ENCODE results near the gene HMGCL. TPM values are rescaled to one million over a fixed set of nuclear protein-coding genes. Genes with fewer than 3 reads are reported as not detected.
A peak's percentile ranks its signal among the peaks of the same experiment; 100 is the strongest.

HMGCL gene
- 10 to 100 TPM; 48.2 to 54.3 TPM for total RNA-seq
- 38.8 TPM for polyA plus RNA-seq (ENCODE audit: insufficient read depth, low read depth, low replicate concordance)
- long read RNA-seq, donor 1, transcript HMGCL-203 (9 exons, 1,600 nt) = major isoform, 32 of 32 reads
- long read RNA-seq, donor 1, partial matches to known transcripts = 0 of 32 reads
- long read RNA-seq, donor 1, other reads (novel, unspliced or antisense) = 0 of 32 reads
- long read RNA-seq, donor 2, transcript HMGCL-203 (9 exons, 1,600 nt) = major isoform, 17 of 18 reads
- long read RNA-seq, donor 2, partial matches to known transcripts = 0 of 18 reads
- long read RNA-seq, donor 2, other reads (novel, unspliced or antisense) = 0 of 18 reads

DNA sequence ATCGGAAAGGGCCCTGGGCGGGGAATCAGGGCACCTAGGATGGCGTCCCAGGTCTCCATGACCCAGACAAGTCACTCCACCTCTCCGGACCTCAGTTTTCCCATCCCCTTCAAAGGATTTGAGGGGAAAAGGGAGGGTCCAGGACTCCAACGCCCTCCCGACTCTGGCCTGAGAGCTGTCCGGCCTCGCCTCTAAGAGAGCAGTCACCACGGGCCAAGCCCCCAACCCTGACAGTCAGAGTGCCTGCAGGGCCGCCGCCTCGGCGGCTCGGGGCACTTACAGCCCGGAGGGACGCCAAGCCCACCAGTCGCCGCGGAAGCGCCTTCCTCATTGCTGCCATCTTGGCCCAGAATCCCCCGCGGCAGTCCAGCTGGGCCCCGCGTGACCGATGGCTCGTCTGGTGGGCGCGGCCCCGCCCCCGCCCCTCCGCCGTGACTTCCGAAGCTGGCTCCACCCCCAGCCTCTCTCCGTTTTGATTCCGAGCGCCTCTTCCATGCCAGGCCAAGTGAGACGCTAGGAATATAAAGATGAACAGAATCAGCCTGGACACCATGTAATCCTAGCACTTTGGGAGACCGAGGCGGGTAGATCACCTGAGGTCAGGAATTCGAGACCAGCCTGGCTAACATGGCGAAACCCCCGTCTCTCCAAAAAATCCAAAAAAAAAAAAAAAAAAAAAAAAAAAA lies at the start of gene HMGCL:
Gene HMGCL, minus strand, starts transcription at position 354 of the 686 bp plus-strand sequence. Its CDS starts 14 bp downstream, at position 340.
- Histone ChIP-seq H3K36me3 (ENCODE audit: low read depth, missing control alignments) (no peaks in the 10 kb centered on the region), H3K9me3 (no peaks in the 10 kb centered on the region), H3K27ac (peak within 1 kb of the TSS; percentile 75 to 93), H3K4me1 (peaks cover 6% of the 10 kb centered on the region), H3K4me3 (peak within 1 kb of the TSS; percentile 77 to 84), H3K27me3 (no peaks in the 10 kb centered on the region)
- peak; percentile 96 for DNase-seq
- WGBS, 2 donors = 0% methylated on average over 4 to 42 of the region's 42 CpGs
- intact Hi-C loops (cut with DNase I; ENCODE audit: low total_unique reads) = no loop called here
- TF ChIP-seq, protein P1, sequence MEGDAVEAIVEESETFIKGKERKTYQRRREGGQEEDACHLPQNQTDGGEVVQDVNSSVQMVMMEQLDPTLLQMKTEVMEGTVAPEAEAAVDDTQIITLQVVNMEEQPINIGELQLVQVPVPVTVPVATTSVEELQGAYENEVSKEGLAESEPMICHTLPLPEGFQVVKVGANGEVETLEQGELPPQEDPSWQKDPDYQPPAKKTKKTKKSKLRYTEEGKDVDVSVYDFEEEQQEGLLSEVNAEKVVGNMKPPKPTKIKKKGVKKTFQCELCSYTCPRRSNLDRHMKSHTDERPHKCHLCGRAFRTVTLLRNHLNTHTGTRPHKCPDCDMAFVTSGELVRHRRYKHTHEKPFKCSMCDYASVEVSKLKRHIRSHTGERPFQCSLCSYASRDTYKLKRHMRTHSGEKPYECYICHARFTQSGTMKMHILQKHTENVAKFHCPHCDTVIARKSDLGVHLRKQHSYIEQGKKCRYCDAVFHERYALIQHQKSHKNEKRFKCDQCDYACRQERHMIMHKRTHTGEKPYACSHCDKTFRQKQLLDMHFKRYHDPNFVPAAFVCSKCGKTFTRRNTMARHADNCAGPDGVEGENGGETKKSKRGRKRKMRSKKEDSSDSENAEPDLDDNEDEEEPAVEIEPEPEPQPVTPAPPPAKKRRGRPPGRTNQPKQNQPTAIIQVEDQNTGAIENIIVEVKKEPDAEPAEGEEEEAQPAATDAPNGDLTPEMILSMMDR (IDR thresholded peaks at IDR 0.05) = peak in 1 of 3 experiments; percentile 1
- TF ChIP-seq POLR2A (IDR thresholded peaks at IDR 0.05) = peak; percentile 44

GRCh38 chr1:23872421-23872820 lies 47.2 kb upstream of the HMGCL start:
- DNase-seq = no peak
- intact Hi-C loops (cut with DNase I; ENCODE audit: low total_unique reads) = no loop called here
- Histone ChIP-seq H3K27me3 (no peaks in the 10 kb centered on the region), H3K9me3 (no peaks in the 10 kb centered on the region), H3K27ac (no peak overlapping the region), H3K4me1 (no peaks in the 10 kb centered on the region), H3K36me3 (ENCODE audit: low read depth, missing control alignments) (no peaks in the 10 kb centered on the region), H3K4me3 (no peak overlapping the region)
- 87 to 89% methylated on average over 3 of the region's 3 CpGs for WGBS, 2 donors
- TF ChIP-seq, protein P1 (IDR thresholded peaks at IDR 0.05) = no peak
- TF ChIP-seq POLR2A (IDR thresholded peaks at IDR 0.05) = no peak

- no peak for DNase-seq
- Histone ChIP-seq H3K9me3 (no peaks in the 10 kb centered on the region), H3K4me1 (no peaks in the 10 kb centered on the region), H3K36me3 (ENCODE audit: low read depth, missing control alignments) (no peaks in the 10 kb centered on the region), H3K4me3 (peak overlapping the region; percentile 68 to 96), H3K27me3 (no peaks in the 10 kb centered on the region), H3K27ac (peak overlapping the region in 1 of 2 donors; percentile 63)
- intact Hi-C loops (cut with DNase I; ENCODE audit: low total_unique reads) = no loop called here
- 42 to 43% methylated on average over 10 of the region's 10 CpGs for WGBS, 2 donors
- no peak for TF ChIP-seq POLR2A (IDR thresholded peaks at IDR 0.05)
- TF ChIP-seq, protein P1 (IDR thresholded peaks at IDR 0.05) = no peak
These were observed 43.8 kb upstream of the HMGCL start for GRCh38 chr1:23869051-23869450.

DNA sequence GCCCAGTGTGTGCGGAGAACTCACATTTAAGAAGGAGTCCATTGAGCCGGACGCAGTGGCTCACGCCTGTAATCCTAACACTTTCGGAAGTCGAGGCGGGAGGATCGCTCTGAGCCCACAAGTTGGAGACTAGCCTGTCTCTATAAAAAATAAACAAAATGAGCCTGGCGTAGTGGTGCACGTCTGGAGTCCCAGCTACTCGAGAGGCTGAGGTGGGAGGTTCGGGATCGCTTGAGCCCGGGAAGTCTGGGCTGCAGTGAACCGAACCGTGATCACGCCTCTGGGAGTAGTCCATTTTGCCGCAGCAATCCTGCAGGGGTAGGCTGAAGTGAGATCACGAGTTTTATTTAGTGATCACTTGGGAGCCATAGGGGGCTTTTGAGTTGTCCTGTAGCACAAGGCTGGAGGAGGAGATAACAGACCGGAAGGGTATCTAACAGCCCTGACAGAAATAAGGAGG lies 43.4 kb upstream of the HMGCL start:
- no peak for DNase-seq
- Histone ChIP-seq H3K4me3 (peak overlapping the region; percentile 68 to 96), H3K27me3 (no peaks in the 10 kb centered on the region), H3K36me3 (ENCODE audit: low read depth, missing control alignments) (no peaks in the 10 kb centered on the region), H3K9me3 (no peaks in the 10 kb centered on the region), H3K27ac (peak overlapping the region; percentile 42 to 63), H3K4me1 (no peaks in the 10 kb centered on the region)
- intact Hi-C loops (cut with DNase I; ENCODE audit: low total_unique reads) = no loop called here
- WGBS, 2 donors = 8 to 11% methylated on average over 20 of the region's 20 CpGs
- TF ChIP-seq, protein P1 (IDR thresholded peaks at IDR 0.05) = no peak
- TF ChIP-seq POLR2A (IDR thresholded peaks at IDR 0.05) = no peak
